ENCODE results near the gene PTPRA. TPM values are rescaled to one million over a fixed set of nuclear protein-coding genes. Genes with fewer than 3 reads are reported as not detected.

Gene PTPRA
- total and polyA plus RNA-seq, 10 of the 15 experiments (the other 5 are each of a cell fraction or from before 2014, with no cell fraction given): 3.9 to 62.1 (median 34.6) TPM

DNA sequence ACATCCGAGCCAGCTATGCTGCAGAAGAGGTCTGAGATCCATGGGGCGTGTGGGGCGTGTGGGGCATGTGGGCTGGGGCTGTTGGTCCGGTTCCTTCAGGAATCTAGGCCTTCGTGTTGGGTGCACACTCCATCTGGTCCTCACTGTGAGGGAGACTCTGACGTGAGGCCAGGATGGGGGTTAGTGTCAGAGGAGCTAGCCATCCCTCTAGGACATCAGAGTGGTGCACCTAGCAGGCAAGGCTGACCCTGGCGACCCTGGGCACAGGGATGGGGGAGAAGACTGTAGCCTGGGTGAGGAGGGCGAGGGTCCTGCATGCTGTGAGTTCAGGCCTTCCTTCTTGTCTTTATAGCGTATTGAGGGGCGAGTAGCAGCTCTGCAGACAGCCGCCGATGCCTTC, 8.7 kb upstream of the PTPRA start:
- no peaks in the 10 kb centered on the region for H3K79me2 ChIP-seq (ENCODE audit: control insufficient read depth, insufficient read depth, low read length)
- no peaks in the 10 kb centered on the region for H3K9me3 ChIP-seq (replicated peaks; ENCODE audit: control insufficient read depth, insufficient read depth, low read length)
- WGBS (ENCODE audit: insufficient coverage, insufficient replicate concordance, low lambda C conversion rate, missing lambda C conversion rate): 92% methylated on average over 12 of the region's 12 CpGs
- no peak overlapping the region for H3K4me3 ChIP-seq
- ChIA-PET RAD21 (ENCODE audit: unreplicated experiment) (no interaction called here), CTCF (interaction anchor here (2.1 kb wide), 1 partner anchor 136 kb away, joined by 7 read pairs; no protein-coding TSS in a partner anchor), SMC1A (ENCODE audit: uncharacterized antibody, unreplicated experiment) (interaction anchor here (0.6 kb wide), 1 partner anchor 90 kb away, joined by 3 read pairs; no protein-coding TSS in a partner anchor), POLR2A (no interaction called here)
- H3K36me3 ChIP-seq (ENCODE audit: control insufficient read depth in 2 of 2, insufficient read depth in 2 of 2, low read length in 1 of 2): peaks cover 9 to 10% of the 10 kb centered on the region in 2 experiments
- H3K27ac ChIP-seq (ENCODE audit: control insufficient read depth, insufficient read depth): no peak overlapping the region
- no peak for FAIRE-seq
- H3K4me1 ChIP-seq (ENCODE audit: control insufficient read depth, insufficient read depth, low read length): no peaks in the 10 kb centered on the region
- H4K20me1 ChIP-seq (ENCODE audit: control insufficient read depth, insufficient read depth): no peaks in the 10 kb centered on the region
- intact Hi-C loops (cut with micrococcal nuclease; ENCODE audit: unreplicated experiment): no loop called here
- no peak for TF ChIP-seq SUZ12 (IDR thresholded peaks at IDR 0.05; ENCODE audit: unreplicated experiment)
- no peak overlapping the region for H3K9ac ChIP-seq (ENCODE audit: control insufficient read depth, insufficient read depth, low read length)
- in situ Hi-C loops (cut with MboI): no loop called here
- BruUV-seq (replicated peaks): no TSS peak
- no peak overlapping the region for H3K4me2 ChIP-seq (ENCODE audit: control insufficient read depth, insufficient read depth)
- no peaks in the 10 kb centered on the region for H3K27me3 ChIP-seq (replicated peaks in 1 of 2; ENCODE audit: control insufficient read depth in 2 of 2, insufficient read depth in 2 of 2, low read length in 1 of 2)
- no peak for ATAC-seq
- no peak overlapping the region for H2AFZ ChIP-seq (ENCODE audit: control insufficient read depth, low read depth, low read length)
- DNase-seq (ENCODE audit: low read depth, low spot score): no peak

DNA sequence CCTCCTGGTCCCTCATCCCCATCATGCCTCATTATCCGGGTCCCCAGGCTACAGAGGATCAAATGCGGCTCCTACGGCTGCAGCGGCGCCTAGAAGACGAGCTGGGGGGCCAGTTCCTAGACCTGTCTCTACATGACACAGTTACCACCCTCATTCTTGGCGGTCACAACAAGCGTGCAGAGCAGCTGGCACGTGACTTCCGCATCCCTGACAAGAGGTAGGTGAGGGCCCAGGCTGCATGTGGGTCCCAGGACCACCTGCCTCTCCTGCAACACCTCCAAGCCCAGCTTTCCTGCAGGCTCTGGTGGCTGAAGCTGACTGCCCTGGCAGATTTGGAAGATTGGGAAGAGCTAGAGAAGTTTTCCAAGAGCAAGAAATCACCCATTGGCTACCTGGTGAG, 8.2 kb upstream of the PTPRA start:
- ChIA-PET RAD21 (ENCODE audit: unreplicated experiment) (no interaction called here), CTCF (interaction anchor here (0.6 to 2.1 kb wide), 2 partner anchors 118 to 136 kb away, joined by 4 to 7 read pairs; no protein-coding TSS in a partner anchor), POLR2A (no interaction called here), SMC1A (ENCODE audit: uncharacterized antibody, unreplicated experiment) (no interaction called here)
- ATAC-seq: no peak
- no peaks in the 10 kb centered on the region for H3K79me2 ChIP-seq (ENCODE audit: control insufficient read depth, insufficient read depth, low read length)
- in situ Hi-C loops (cut with MboI): no loop called here
- no peak for DNase-seq (ENCODE audit: low read depth, low spot score)
- WGBS (ENCODE audit: insufficient coverage, insufficient replicate concordance, low lambda C conversion rate, missing lambda C conversion rate): 97% methylated on average over 10 of the region's 10 CpGs
- FAIRE-seq: no peak
- no peak overlapping the region for H3K9ac ChIP-seq (ENCODE audit: control insufficient read depth, insufficient read depth, low read length)
- no peak overlapping the region for H3K27ac ChIP-seq (ENCODE audit: control insufficient read depth, insufficient read depth)
- no peak overlapping the region for H3K4me2 ChIP-seq (ENCODE audit: control insufficient read depth, insufficient read depth)
- H3K36me3 ChIP-seq (ENCODE audit: control insufficient read depth in 2 of 2, insufficient read depth in 2 of 2, low read length in 1 of 2): peaks cover 9 to 10% of the 10 kb centered on the region in 2 experiments
- H4K20me1 ChIP-seq (ENCODE audit: control insufficient read depth, insufficient read depth): no peaks in the 10 kb centered on the region
- no peaks in the 10 kb centered on the region for H3K9me3 ChIP-seq (replicated peaks; ENCODE audit: control insufficient read depth, insufficient read depth, low read length)
- no peak overlapping the region for H2AFZ ChIP-seq (ENCODE audit: control insufficient read depth, low read depth, low read length)
- no peaks in the 10 kb centered on the region for H3K4me1 ChIP-seq (ENCODE audit: control insufficient read depth, insufficient read depth, low read length)
- BruUV-seq (replicated peaks): no TSS peak
- H3K27me3 ChIP-seq (replicated peaks in 1 of 2; ENCODE audit: control insufficient read depth in 2 of 2, insufficient read depth in 2 of 2, low read length in 1 of 2): no peaks in the 10 kb centered on the region
- intact Hi-C loops (cut with micrococcal nuclease; ENCODE audit: unreplicated experiment): no loop called here
- no peak overlapping the region for H3K4me3 ChIP-seq
- TF ChIP-seq BMI1 (IDR thresholded peaks at IDR 0.05; ENCODE audit: borderline replicate concordance) (no peak), SMAD1 (IDR thresholded peaks at IDR 0.05; ENCODE audit: low read depth, partially characterized antibody) (no peak), EGR1 (IDR thresholded peaks at IDR 0.05; ENCODE audit: borderline replicate concordance in 1 of 2, low read depth in 2 of 2, low read length in 2 of 2) (no peak), NR2C2 (IDR thresholded peaks at IDR 0.05; ENCODE audit: borderline replicate concordance, control insufficient read depth, insufficient read length, low read depth) (no peak), HDAC6 (IDR thresholded peaks at IDR 0.05; ENCODE audit: unreplicated experiment) (no peak), RFX5 (IDR thresholded peaks at IDR 0.05; ENCODE audit: low read depth, low read length) (no peak), NR2F1 (conservative IDR thresholded peaks at IDR 0.05) (no peak), POLR2AphosphoS2 (IDR thresholded peaks at IDR 0.05; ENCODE audit: low read depth, low read length) (no peak)
- TF ChIP-seq, protein P1, sequence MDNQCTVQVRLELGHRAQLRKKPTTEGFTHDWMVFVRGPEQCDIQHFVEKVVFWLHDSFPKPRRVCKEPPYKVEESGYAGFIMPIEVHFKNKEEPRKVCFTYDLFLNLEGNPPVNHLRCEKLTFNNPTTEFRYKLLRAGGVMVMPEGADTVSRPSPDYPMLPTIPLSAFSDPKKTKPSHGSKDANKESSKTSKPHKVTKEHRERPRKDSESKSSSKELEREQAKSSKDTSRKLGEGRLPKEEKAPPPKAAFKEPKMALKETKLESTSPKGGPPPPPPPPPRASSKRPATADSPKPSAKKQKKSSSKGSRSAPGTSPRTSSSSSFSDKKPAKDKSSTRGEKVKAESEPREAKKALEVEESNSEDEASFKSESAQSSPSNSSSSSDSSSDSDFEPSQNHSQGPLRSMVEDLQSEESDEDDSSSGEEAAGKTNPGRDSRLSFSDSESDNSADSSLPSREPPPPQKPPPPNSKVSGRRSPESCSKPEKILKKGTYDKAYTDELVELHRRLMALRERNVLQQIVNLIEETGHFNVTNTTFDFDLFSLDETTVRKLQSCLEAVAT (IDR thresholded peaks at IDR 0.05): no peak
- TF ChIP-seq, protein P2, sequence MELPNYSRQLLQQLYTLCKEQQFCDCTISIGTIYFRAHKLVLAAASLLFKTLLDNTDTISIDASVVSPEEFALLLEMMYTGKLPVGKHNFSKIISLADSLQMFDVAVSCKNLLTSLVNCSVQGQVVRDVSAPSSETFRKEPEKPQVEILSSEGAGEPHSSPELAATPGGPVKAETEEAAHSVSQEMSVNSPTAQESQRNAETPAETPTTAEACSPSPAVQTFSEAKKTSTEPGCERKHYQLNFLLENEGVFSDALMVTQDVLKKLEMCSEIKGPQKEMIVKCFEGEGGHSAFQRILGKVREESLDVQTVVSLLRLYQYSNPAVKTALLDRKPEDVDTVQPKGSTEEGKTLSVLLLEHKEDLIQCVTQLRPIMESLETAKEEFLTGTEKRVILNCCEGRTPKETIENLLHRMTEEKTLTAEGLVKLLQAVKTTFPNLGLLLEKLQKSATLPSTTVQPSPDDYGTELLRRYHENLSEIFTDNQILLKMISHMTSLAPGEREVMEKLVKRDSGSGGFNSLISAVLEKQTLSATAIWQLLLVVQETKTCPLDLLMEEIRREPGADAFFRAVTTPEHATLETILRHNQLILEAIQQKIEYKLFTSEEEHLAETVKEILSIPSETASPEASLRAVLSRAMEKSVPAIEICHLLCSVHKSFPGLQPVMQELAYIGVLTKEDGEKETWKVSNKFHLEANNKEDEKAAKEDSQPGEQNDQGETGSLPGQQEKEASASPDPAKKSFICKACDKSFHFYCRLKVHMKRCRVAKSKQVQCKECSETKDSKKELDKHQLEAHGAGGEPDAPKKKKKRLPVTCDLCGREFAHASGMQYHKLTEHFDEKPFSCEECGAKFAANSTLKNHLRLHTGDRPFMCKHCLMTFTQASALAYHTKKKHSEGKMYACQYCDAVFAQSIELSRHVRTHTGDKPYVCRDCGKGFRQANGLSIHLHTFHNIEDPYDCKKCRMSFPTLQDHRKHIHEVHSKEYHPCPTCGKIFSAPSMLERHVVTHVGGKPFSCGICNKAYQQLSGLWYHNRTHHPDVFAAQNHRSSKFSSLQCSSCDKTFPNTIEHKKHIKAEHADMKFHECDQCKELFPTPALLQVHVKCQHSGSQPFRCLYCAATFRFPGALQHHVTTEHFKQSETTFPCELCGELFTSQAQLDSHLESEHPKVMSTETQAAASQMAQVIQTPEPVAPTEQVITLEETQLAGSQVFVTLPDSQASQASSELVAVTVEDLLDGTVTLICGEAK (IDR thresholded peaks at IDR 0.05; ENCODE audit: borderline replicate concordance): no peak
